WERI-Rb-1 (cell line): ENCODE measurements around the gene TRIML2.

Source experiments
- DNase-seq: peaks from one replicate; pipeline ENCODE4 v3.0.0-alpha.2; 2020
- H3K27ac ChIP-seq: fragments of 250-450 bp; sonication (Bioruptor Pico); 2 replicates; pipeline ENCODE4 v1.5.1; 2020; ENCODE audit warnings: mild to moderate bottlenecking, moderate library complexity
- H3K27me3 ChIP-seq: fragments of 250-450 bp; sonication (Bioruptor Pico); 2 replicates; pipeline ENCODE4 v1.5.1; 2021; ENCODE audit warnings: mild to moderate bottlenecking, low read depth, moderate library complexity; ENCODE audit not compliant: insufficient read depth, severe bottlenecking
- H3K36me3 ChIP-seq: fragments of 250-450 bp; sonication (Bioruptor Pico); 2 replicates; pipeline ENCODE4 v1.5.1; 2020; ENCODE audit warnings: mild to moderate bottlenecking, moderate library complexity
- H3K4me3 ChIP-seq: 2 replicates; pipeline ENCODE4 v1.5.1; 2011; ENCODE audit warnings: low read depth, mild to moderate bottlenecking, control low read depth, low read length
- H3K9me3 ChIP-seq: fragments of 250-450 bp; sonication (Bioruptor Pico); 2 replicates; pipeline ENCODE4 v1.5.1; 2021; ENCODE audit warnings: mild to moderate bottlenecking, moderate library complexity; ENCODE audit not compliant: severe bottlenecking
- TF ChIP-seq, protein P1 (sequence below): IDR thresholded peaks from 2 replicates; pipeline ENCODE4 v1.5.1; 2011; ENCODE audit warnings: low read depth, mild to moderate bottlenecking, control low read depth, inconsistent platforms, low read length

Gene TRIML2

DNA sequence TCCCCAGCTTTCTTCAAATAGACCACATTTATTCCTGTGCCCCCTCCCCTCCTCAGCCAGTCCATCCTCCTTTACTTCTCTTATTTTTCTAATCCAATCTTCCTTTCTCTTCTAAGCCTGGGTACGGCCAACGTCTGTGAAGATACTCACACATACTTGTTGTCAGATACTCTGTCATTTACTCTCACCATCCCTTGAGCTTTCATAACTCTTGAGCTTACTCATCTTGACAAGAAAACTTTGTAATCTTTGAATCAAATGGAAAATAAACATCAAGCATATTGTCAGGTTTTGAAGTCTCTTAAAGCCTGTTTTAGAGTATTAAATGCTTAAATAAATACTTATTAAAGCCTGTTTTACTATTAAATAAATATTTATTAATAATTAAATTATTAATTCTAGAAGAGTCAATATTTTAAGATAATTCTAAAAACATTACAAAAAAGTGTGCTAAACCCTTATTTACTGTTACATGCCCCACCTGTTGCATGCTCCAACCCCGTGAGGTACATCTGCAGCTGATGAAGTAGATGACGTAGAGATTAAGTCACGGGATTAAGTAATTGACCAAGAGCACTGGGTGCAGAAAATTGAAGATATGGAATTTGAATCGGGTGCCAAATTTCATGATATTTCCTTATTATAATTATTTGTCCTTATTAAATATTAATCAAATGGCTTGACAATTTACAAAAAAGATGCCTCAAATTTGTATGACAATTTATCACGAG lies 1.5 kb upstream of the TRIML2 start:
- no peaks in the 10 kb centered on the region for H3K36me3 ChIP-seq
- TF ChIP-seq, protein P1, sequence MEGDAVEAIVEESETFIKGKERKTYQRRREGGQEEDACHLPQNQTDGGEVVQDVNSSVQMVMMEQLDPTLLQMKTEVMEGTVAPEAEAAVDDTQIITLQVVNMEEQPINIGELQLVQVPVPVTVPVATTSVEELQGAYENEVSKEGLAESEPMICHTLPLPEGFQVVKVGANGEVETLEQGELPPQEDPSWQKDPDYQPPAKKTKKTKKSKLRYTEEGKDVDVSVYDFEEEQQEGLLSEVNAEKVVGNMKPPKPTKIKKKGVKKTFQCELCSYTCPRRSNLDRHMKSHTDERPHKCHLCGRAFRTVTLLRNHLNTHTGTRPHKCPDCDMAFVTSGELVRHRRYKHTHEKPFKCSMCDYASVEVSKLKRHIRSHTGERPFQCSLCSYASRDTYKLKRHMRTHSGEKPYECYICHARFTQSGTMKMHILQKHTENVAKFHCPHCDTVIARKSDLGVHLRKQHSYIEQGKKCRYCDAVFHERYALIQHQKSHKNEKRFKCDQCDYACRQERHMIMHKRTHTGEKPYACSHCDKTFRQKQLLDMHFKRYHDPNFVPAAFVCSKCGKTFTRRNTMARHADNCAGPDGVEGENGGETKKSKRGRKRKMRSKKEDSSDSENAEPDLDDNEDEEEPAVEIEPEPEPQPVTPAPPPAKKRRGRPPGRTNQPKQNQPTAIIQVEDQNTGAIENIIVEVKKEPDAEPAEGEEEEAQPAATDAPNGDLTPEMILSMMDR, result no peak
- peaks cover 6% of the 10 kb centered on the region for H3K9me3 ChIP-seq
- H3K27ac ChIP-seq, result no peak overlapping the region
- DNase-seq, result no peak
- no peak overlapping the region for H3K4me3 ChIP-seq
- peaks cover 90% of the 10 kb centered on the region for H3K27me3 ChIP-seq

DNA sequence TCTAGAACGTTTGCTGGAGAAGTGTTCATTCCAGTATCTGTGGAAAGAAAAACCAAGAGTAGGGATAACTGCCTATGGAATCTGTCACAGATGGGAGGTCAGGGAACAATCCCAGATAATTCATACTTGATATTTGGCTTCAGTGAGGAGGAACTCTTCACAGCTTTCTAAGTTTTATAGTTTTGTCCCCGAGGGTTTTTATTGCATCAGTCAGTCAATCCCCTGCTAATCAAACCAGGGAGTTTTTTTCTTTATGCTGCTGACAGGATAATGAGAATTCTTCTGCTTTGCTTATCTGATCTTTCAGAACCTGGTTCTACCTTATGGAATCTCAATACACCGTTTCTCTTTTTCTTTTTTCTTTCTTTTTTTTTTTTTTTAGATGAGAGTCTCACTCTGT lies 633 bp upstream of the TRIML2 start:
- Histone ChIP-seq H3K27me3 (peaks cover 95% of the 10 kb centered on the region), H3K27ac (no peak overlapping the region), H3K4me3 (no peak overlapping the region), H3K36me3 (no peaks in the 10 kb centered on the region), H3K9me3 (peaks cover 6% of the 10 kb centered on the region)
- no peak for DNase-seq
- TF ChIP-seq, protein P1, result no peak

DNA sequence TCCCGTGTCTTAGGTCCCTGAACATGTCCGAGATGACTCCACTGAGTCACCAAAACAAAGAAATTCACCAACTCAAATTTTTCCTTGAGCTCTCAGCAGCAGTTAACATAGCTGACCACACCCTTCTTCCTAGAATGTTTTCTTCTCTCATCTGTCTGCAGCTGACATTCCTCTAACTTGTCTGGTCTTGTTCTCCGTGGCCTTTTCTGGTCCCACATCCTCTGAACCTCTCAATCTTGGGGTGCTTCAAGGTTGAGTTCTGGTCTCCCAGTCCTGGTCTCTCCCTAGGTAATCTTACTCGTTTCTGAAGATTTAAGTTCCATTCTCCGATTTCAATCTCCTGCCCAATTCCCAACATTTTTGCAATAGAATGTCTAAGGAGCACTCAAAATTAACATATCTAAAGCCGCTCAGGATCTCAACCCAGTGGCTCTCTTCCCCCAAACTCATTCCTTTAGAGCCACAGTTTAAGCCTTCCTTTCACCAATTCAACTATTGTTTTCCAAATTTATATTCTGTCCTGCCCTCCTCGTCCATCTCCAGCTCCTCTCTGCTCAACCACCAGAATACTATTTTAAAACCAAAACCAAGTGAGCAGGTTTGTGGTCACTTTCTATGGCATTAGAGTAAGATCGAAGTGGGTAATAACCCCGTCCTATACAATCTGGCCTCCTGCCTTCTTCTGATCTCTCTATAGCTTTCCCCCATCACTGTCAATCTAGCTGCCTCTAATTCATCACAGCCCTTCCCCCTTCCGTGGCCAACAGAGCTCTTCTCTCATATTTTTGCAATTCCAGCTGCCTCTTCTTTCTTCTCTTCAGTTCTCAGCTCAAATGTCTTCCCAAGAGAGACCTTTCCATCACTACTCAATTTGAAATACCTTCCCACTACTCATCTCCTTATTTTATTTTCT lies 1.2 kb downstream of the TRIML2 start:
- H3K4me3 ChIP-seq, result no peak overlapping the region

DNA sequence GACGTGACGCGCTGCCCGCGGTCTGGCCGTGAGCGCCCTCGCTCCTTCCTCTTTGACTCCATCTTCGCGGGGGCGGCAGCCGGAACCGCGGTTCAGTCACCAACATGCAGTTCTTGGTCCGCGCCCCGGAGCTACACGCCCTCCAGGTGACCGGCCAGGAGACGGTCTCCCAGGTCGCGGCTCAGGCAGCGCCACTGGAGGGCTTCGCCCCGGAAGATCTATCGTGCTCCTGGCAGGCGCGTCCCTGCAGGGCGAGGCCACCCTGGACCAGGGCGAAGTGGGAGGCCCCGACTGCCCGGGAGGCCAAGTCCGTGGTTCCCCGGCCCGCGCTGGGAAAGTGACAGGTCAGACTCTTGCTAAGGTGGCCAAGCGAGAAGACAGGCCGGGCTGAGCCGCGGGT lies 2.9 kb downstream of the TRIML2 start:
- DNase-seq, result no peak
- no peaks in the 10 kb centered on the region for H3K36me3 ChIP-seq
- TF ChIP-seq, protein P1, result no peak
- no peak overlapping the region for H3K27ac ChIP-seq
- H3K9me3 ChIP-seq, result peaks cover 8% of the 10 kb centered on the region
- H3K4me3 ChIP-seq, result no peak overlapping the region
- H3K27me3 ChIP-seq, result peaks cover 90% of the 10 kb centered on the region

More for the DNA sequence above, 1.2 kb downstream of the TRIML2 start:
- Histone ChIP-seq H3K9me3 (peaks cover 6% of the 10 kb centered on the region), H3K27ac (no peak overlapping the region), H3K27me3 (peaks cover 95% of the 10 kb centered on the region), H3K36me3 (no peaks in the 10 kb centered on the region)
- no peak for DNase-seq
- TF ChIP-seq, protein P1, result no peak

DNA sequence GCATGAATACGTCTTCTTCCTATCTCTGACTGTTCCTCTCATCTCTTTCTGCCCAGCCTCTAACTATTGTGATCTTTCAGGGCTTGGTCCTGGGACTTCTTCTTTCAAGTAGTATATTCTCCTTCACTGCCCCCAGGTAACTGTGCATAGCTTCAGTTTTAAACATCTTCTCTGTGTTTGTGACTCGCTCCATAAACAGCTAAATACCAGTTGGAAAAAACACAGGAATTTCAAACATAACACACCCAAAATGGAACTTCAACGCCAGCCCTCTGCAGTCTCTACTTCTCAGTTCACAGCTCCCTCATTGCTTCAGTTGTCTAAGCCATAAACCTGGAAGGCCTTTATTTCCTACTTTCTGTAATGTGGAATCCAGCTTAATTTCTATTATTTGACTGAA lies 16.6 kb downstream of the TRIML2 start:
- Histone ChIP-seq H3K4me3 (no peak overlapping the region), H3K36me3 (no peaks in the 10 kb centered on the region), H3K27me3 (peaks cover 94% of the 10 kb centered on the region), H3K27ac (no peak overlapping the region), H3K9me3 (peaks cover 3% of the 10 kb centered on the region)
- DNase-seq, result no peak
- TF ChIP-seq, protein P1, result no peak
